Activated CD8-positive, alpha-beta T cell treated with anti-CD3 and anti-CD28 coated beads for 36 hours (primary cell): ENCODE data around the gene RBPMS2. TPM values are rescaled to one million over a fixed set of nuclear protein-coding genes. Genes with fewer than 3 reads are reported as not detected.

Experiments used
- ATAC-seq: fragments of 200-7000 bp; cut with Tn5 transposase; one replicate; pipeline ENCODE4 v1.10.0; 2021; ENCODE audit warnings: mild to moderate bottlenecking, moderate library complexity
- CTCF ChIA-PET: fragments of 350-600 bp; sonication (Branson Sonifier 250); formaldehyde crosslinking; loops from one replicate; lab custom pipeline; 2021; ENCODE audit warnings: antibody characterized with exemption; lab: Charles Lee
- POLR2A ChIA-PET: fragments of 350-600 bp; sonication (Branson Sonifier 250); formaldehyde crosslinking; loops from one replicate; lab custom pipeline; 2021; ENCODE audit warnings: antibody characterized with exemption; lab: Charles Lee
- DNase-seq: peaks from one replicate; pipeline ENCODE4 v3.0.0-alpha.2; 2020
- H3K27ac Mint-ChIP-seq: one replicate; pipeline ENCODE4 v1.8.0; 2021; ENCODE audit warnings: mild to moderate bottlenecking, mixed read lengths
- H3K27me3 Mint-ChIP-seq: one replicate; pipeline ENCODE4 v1.8.0; 2021; ENCODE audit warnings: mixed read lengths
- H3K36me3 Mint-ChIP-seq: one replicate; pipeline ENCODE4 v1.8.0; 2021; ENCODE audit warnings: low read depth, mixed read lengths
- H3K4me1 Mint-ChIP-seq: one replicate; pipeline ENCODE4 v1.8.0; 2021; ENCODE audit warnings: low read depth, mixed read lengths
- H3K4me3 Mint-ChIP-seq: one replicate; pipeline ENCODE4 v1.8.0; 2021; ENCODE audit warnings: mild to moderate bottlenecking, moderate library complexity, mixed read lengths
- H3K9me3 Mint-ChIP-seq: one replicate; pipeline ENCODE4 v1.8.0; 2021; ENCODE audit warnings: mixed read lengths
- intact Hi-C: fragments of 100-400 bp; cut with micrococcal nuclease; formaldehyde crosslinking; loops from one replicate; pipeline ENCODE4 v1.10.0; 2022
- total RNA-seq, 2 experiments: library from RNA; stranded (reverse); gene quantifications; one replicate each; pipeline ENCODE4 v1.2.3, GENCODE V29; 2021
- TF ChIP-seq, protein P1 (sequence below): fragments of 200-600 bp; IDR thresholded peaks from one replicate; pipeline ENCODE4 v1.8.0; 2022; ENCODE audit warnings: antibody characterized with exemption, mild to moderate bottlenecking

The RBPMS2 gene
- total RNA-seq, 2 experiments from 2014 or later, result not detected

DNA sequence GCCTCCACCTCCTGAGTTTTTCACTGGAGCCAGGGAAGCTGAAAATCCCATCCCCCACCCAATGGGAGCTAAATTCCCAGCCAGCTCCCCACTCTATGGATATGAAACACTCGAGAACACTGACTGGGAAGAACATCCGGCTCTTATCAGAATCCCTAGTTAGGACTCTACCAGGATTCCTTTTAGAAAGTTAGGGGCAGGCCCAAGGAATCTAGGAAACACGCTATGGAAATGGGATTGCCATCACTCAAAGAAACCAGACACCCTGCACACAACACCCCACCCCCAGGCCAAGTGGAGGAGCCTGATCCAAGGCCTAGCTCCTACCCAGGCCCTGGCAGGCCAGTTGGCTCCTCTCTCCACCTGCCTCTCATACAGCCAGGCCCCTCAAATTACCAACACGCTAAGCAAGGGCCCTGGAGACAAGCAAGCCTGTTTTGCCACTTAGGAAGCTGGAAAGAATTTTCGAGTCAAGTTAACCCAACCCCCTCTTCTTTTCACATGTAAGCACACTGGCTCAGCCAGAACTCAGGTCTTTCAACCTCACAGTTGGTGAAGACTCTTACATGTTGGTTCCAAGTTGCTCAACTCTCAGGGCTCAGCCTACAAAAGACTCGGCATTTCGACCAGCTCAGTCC lies 75.5 kb downstream of the RBPMS2 start:
- Mint-ChIP-seq H3K4me3 (no peak overlapping the region), H3K27me3 (no peaks in the 10 kb centered on the region), H3K36me3 (peaks cover 12% of the 10 kb centered on the region), H3K4me1 (peaks cover 62% of the 10 kb centered on the region), H3K9me3 (no peaks in the 10 kb centered on the region), H3K27ac (no peak overlapping the region)
- TF ChIP-seq, protein P1, sequence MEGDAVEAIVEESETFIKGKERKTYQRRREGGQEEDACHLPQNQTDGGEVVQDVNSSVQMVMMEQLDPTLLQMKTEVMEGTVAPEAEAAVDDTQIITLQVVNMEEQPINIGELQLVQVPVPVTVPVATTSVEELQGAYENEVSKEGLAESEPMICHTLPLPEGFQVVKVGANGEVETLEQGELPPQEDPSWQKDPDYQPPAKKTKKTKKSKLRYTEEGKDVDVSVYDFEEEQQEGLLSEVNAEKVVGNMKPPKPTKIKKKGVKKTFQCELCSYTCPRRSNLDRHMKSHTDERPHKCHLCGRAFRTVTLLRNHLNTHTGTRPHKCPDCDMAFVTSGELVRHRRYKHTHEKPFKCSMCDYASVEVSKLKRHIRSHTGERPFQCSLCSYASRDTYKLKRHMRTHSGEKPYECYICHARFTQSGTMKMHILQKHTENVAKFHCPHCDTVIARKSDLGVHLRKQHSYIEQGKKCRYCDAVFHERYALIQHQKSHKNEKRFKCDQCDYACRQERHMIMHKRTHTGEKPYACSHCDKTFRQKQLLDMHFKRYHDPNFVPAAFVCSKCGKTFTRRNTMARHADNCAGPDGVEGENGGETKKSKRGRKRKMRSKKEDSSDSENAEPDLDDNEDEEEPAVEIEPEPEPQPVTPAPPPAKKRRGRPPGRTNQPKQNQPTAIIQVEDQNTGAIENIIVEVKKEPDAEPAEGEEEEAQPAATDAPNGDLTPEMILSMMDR, result no peak
- intact Hi-C loops, result no loop called here
- POLR2A ChIA-PET, result interaction anchor here (1.6 to 1.9 kb wide), 2 partner anchors 12 to 194 kb away, joined by 4 to 5 read pairs; no protein-coding TSS in a partner anchor
- CTCF ChIA-PET, result interaction anchor here (0.7 to 8.6 kb wide), 4 partner anchors 10 to 546 kb away, joined by 3 to 81 read pairs (median 19); no protein-coding TSS in a partner anchor
- ATAC-seq (no peak), DNase-seq (no peak)

DNA sequence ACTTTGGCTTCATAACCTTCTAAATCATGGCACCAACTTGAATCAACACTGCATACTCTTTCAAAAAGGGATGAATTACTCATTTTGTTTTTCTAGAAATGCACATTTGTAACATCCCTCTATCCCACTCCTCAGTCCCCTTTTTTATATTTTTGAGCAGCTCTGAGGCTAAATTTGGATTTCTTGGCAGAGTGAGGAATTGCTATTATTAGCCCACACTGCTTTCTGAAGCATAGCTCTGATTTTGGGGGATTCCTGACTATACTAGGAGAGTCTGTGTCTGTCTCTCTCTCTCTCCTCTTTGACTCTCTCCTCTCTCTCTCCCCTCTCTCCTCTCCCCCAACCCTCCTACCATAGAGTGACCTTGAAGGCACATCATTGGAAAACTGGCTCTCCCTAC lies 76.6 kb downstream of the RBPMS2 start:
- Mint-ChIP-seq H3K9me3 (no peaks in the 10 kb centered on the region), H3K27ac (peak overlapping the region; percentile 40), H3K4me3 (no peak overlapping the region), H3K4me1 (peaks cover 61% of the 10 kb centered on the region), H3K36me3 (peaks cover 12% of the 10 kb centered on the region), H3K27me3 (no peaks in the 10 kb centered on the region)
- intact Hi-C loops, result no loop called here
- TF ChIP-seq, protein P1, result no peak
- ATAC-seq (no peak), DNase-seq (no peak)
- CTCF ChIA-PET, result interaction anchor here (1.4 to 8.6 kb wide), 3 partner anchors 11 to 31 kb away, joined by 4 to 81 read pairs (median 35); no protein-coding TSS in a partner anchor
- POLR2A ChIA-PET, result interaction anchor here (1.6 kb wide), 1 partner anchor 195 kb away, joined by 4 read pairs; no protein-coding TSS in a partner anchor

DNA sequence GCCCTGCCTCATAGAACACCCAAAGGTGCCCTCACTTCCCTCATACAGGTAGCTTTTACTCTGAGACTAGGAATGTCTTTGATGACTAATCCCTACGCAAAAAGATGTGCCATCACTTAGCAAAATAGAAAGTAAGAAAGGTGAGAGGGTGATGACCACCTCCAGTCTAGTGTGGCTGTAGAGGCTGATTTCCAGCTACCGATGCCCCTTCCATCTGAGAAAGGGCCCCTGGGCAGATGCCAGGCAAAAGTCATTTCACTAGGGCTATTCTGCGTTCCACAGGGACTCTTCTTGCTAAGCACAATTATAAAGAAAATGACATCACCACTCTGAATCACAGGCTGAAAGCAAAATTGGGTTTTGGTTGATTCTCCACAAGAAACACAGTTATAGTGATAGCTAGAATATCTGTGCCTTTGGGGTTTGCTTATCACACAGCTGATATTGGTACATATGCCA lies 77.4 kb downstream of the RBPMS2 start:
- intact Hi-C loops, result no loop called here
- H3K27me3 Mint-ChIP-seq, result no peaks in the 10 kb centered on the region
- H3K36me3 Mint-ChIP-seq, result peaks cover 12% of the 10 kb centered on the region
- peak; percentile 55 for ATAC-seq
- ChIA-PET CTCF (interaction anchor here (0.7 to 8.6 kb wide), 4 partner anchors 11 to 32 kb away, joined by 3 to 81 read pairs (median 20); no protein-coding TSS in a partner anchor), POLR2A (interaction anchor here (0.6 to 1.3 kb wide), 7 partner anchors 13 to 460 kb away, joined by 3 to 4 read pairs (median 3); no protein-coding TSS in a partner anchor)
- DNase-seq, result peak; percentile 54
- no peak overlapping the region for H3K4me3 Mint-ChIP-seq
- TF ChIP-seq, protein P1, result no peak
- peaks cover 62% of the 10 kb centered on the region for H3K4me1 Mint-ChIP-seq
- H3K9me3 Mint-ChIP-seq, result no peaks in the 10 kb centered on the region
- H3K27ac Mint-ChIP-seq, result peak overlapping the region; percentile 40

DNA sequence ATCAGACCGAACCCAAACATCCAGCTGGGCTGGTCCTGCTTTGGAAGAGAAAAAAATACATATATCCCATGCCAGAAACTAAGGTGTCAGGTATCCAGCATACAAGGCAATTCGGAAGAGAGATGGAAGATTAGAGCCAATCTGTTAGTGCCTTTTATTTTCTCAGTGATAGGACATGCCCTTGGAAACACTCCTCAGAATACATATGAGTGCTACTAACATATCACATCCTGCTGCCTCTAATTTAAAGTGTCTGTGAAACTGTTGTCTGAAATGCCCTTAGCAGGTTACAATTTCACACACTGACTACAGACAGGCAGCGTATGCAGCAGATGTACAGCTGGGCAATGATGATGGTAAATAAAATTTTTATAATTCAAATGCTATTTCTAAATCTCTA lies 78.9 kb downstream of the RBPMS2 start:
- intact Hi-C loops, result no loop called here
- H3K4me1 Mint-ChIP-seq, result peaks cover 57% of the 10 kb centered on the region
- no peak overlapping the region for H3K4me3 Mint-ChIP-seq
- ChIA-PET CTCF (interaction anchor here (1.1 to 8.6 kb wide), 3 partner anchors 10 to 33 kb away, joined by 3 to 81 read pairs (median 35); no protein-coding TSS in a partner anchor), POLR2A (interaction anchor here (0.8 to 1.3 kb wide), 2 partner anchors 31 to 236 kb away, joined by 3 read pairs; partner anchors contain the start of gene ZNF609)
- H3K27ac Mint-ChIP-seq, result peak overlapping the region; percentile 59
- DNase-seq, result no peak
- H3K9me3 Mint-ChIP-seq, result no peaks in the 10 kb centered on the region
- peaks cover 14% of the 10 kb centered on the region for H3K36me3 Mint-ChIP-seq
- TF ChIP-seq, protein P1, result no peak
- ATAC-seq, result no peak
- H3K27me3 Mint-ChIP-seq, result no peaks in the 10 kb centered on the region
